HG03442 (cell line): ENCODE results near the gene PIGW.

Experiments
- ATAC-seq: cut with Tn5 transposase; IDR thresholded peaks from one replicate; pipeline ENCODE4 v1.9.1; 2021; ENCODE audit warnings: mild to moderate bottlenecking, moderate library complexity; ENCODE audit not compliant: unreplicated experiment

PIGW gene

GRCh38 chr17:36534840-36535668 lies at the start of gene PIGW, which contains the start of gene MYO19:
Gene PIGW, plus strand, starts transcription at chr17:36534987. Its CDS starts 2,115 bp downstream, at chr17:36537102.
Gene MYO19, minus strand, starts transcription at chr17:36534868. Its CDS starts 2,330 bp downstream, at chr17:36532538.
- peak; percentile 73 for ATAC-seq

GRCh38 chr17:36485027-36485426 lies 49.8 kb upstream of the PIGW start:
- no peak for ATAC-seq

- ATAC-seq = no peak
Observed at GRCh38 chr17:36485805-36486203, 49.0 kb upstream of the PIGW start.

- peak; percentile 85 for ATAC-seq
Observed at GRCh38 chr17:36486204-36487194, 48.3 kb upstream of the PIGW start, which contains the start of gene ZNHIT3. Gene ZNHIT3, plus strand, starts transcription at chr17:36486681. Its CDS starts 19 bp downstream, at chr17:36486700.

- ATAC-seq = no peak
Observed at GRCh38 chr17:36493956-36494355, 40.8 kb upstream of the PIGW start.

GRCh38 chr17:36494674-36495073 lies 40.1 kb upstream of the PIGW start:
- ATAC-seq = no peak

- ATAC-seq = no peak
Observed at GRCh38 chr17:36495076-36495578, 39.7 kb upstream of the PIGW start.

- ATAC-seq = no peak
Observed at GRCh38 chr17:36496018-36496789, 38.6 kb upstream of the PIGW start.

- ATAC-seq = no peak
Observed at GRCh38 chr17:36498155-36498554, 36.6 kb upstream of the PIGW start.

GRCh38 chr17:36498560-36499300 lies 36.1 kb upstream of the PIGW start:
- no peak for ATAC-seq

- no peak for ATAC-seq
Observed at GRCh38 chr17:36500745-36501225, 34.0 kb upstream of the PIGW start.

GRCh38 chr17:36501351-36501750 lies 33.4 kb upstream of the PIGW start:
- no peak for ATAC-seq

GRCh38 chr17:36501963-36502362 lies 32.8 kb upstream of the PIGW start:
- ATAC-seq = no peak

GRCh38 chr17:36503456-36504155 lies 31.2 kb upstream of the PIGW start:
- no peak for ATAC-seq

GRCh38 chr17:36504156-36504545 lies 30.6 kb upstream of the PIGW start:
- ATAC-seq = no peak

GRCh38 chr17:36505171-36505570 lies 29.6 kb upstream of the PIGW start:
- no peak for ATAC-seq

GRCh38 chr17:36506249-36506826 lies 28.4 kb upstream of the PIGW start:
- ATAC-seq = no peak

- ATAC-seq = no peak
Observed at GRCh38 chr17:36506831-36507230, 28.0 kb upstream of the PIGW start.

GRCh38 chr17:36507266-36507665 lies 27.5 kb upstream of the PIGW start:
- no peak for ATAC-seq
